Measurements from ENCODE around the gene PDX1.

DNA sequence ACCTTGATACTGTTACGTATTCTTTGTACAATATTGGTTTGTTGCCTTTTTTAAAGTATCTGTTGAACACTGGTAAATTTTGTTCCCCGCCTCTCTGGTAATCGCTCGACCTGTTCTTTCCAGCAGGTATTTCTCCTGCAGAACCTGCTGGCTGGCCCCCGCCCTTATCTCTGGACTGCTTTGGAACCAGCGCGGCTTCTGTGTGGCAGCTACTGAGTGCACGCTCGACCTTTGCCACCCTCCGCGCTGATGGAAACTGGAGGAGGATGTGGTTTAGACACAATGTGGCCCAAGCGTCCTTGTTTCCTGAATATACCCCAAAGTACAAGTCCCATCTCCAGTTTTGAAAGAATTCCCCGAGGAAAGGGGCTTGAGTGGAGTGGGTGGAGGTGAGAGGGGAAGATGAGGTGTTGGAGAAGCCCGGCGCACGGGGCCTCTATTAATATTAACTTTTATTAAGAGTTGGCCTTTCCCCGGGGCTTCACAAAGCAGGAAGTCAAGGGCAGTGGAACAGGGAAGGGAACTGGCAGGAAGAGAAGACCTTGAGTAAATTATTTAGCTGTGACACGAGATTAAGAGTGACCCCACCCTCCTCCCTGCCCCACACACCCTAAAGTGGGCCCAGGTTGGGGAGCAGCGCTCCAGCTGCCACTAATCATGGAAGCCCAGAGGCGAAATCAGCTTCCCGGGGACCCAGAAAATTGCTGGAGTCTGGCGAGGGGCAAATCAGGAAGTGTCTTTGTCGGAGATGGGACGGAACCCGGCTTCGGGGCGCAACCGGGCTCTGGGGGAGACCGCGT, 33.3 kb downstream of the PDX1 start:
- TF ChIP-seq, protein P1, sequence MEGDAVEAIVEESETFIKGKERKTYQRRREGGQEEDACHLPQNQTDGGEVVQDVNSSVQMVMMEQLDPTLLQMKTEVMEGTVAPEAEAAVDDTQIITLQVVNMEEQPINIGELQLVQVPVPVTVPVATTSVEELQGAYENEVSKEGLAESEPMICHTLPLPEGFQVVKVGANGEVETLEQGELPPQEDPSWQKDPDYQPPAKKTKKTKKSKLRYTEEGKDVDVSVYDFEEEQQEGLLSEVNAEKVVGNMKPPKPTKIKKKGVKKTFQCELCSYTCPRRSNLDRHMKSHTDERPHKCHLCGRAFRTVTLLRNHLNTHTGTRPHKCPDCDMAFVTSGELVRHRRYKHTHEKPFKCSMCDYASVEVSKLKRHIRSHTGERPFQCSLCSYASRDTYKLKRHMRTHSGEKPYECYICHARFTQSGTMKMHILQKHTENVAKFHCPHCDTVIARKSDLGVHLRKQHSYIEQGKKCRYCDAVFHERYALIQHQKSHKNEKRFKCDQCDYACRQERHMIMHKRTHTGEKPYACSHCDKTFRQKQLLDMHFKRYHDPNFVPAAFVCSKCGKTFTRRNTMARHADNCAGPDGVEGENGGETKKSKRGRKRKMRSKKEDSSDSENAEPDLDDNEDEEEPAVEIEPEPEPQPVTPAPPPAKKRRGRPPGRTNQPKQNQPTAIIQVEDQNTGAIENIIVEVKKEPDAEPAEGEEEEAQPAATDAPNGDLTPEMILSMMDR (IDR thresholded peaks at IDR 0.05; ENCODE audit: insufficient read depth, low read length), result no peak
- TF ChIP-seq POLR2AphosphoS5 (IDR thresholded peaks at IDR 0.05; ENCODE audit: low read depth) (no peak; the same call in 1 of the 2 replicates), SPI1 (IDR thresholded peaks at IDR 0.05; ENCODE audit: borderline replicate concordance, low read depth) (no peak), GABPA (IDR thresholded peaks at IDR 0.05; ENCODE audit: low read depth) (no peak; the same call in 1 of the 2 replicates), REST (IDR thresholded peaks at IDR 0.05; ENCODE audit: insufficient replicate concordance, low read depth) (no peak)

All from HL-60 (cell line).